ENCODE measurements around the gene CRACR2A. TPM values are rescaled to one million over a fixed set of nuclear protein-coding genes. Genes with fewer than 3 reads are reported as not detected.

Gene CRACR2A
- total and polyA plus RNA-seq, 9 of the 15 experiments (the other 6 are each of a cell fraction or from before 2014, with no cell fraction given), result 2.1 to 15.1 (median 10.4) TPM

GRCh38 chr12:3746758-3747157 lies 6.2 kb downstream of the CRACR2A start:
- intact Hi-C loops (cut with micrococcal nuclease), result no loop called here
- H3K79me2 ChIP-seq (ENCODE audit: control insufficient read depth, insufficient read depth, low read length), result peaks cover 24% of the 10 kb centered on the region
- H4K20me1 ChIP-seq (replicated peaks; ENCODE audit: control insufficient read depth, insufficient read depth, low read length), result no peaks in the 10 kb centered on the region
- H3K9ac ChIP-seq (ENCODE audit: insufficient read depth in 1 of 2, low read depth in 2 of 2, low read length in 2 of 2), result no peak overlapping the region
- H3K4me2 ChIP-seq (ENCODE audit: insufficient read depth, low read length), result no peak overlapping the region
- ChIA-PET POLR2A (no interaction called here), CTCF (ENCODE audit: low intra/inter-chr PET ratio) (no interaction called here)
- no peak for FAIRE-seq
- H3K4me1 ChIP-seq (replicated peaks in 1 of 2; ENCODE audit: control insufficient read depth in 2 of 2, insufficient read depth in 2 of 2, low read length in 2 of 2), result peaks cover 0 to 4% of the 10 kb centered on the region in 2 experiments; a peak in 2 of 5 replicates
- 96% methylated on average over 4 of the region's 4 CpGs for WGBS (ENCODE audit: insufficient coverage, low coverage, missing lambda C conversion rate)
- no peaks in the 10 kb centered on the region for H3K9me3 ChIP-seq (replicated peaks; ENCODE audit: control insufficient read depth, insufficient read depth, low read depth, low read length)
- no peak overlapping the region for H3K4me3 ChIP-seq
- H2AFZ ChIP-seq (ENCODE audit: low read depth, low read length), result no peak overlapping the region
- no peaks in the 10 kb centered on the region for H3K9me1 ChIP-seq (ENCODE audit: control insufficient read depth, insufficient read depth, low read length)
- no peak overlapping the region for H3K27ac ChIP-seq (ENCODE audit: extremely low read depth, low read depth, low read length)
- in situ Hi-C loops (cut with MboI), result no loop called here
- no peaks in the 10 kb centered on the region for H3K27me3 ChIP-seq (ENCODE audit: control insufficient read depth in 2 of 2, insufficient read depth in 2 of 2, low read length in 2 of 2)
- BruUV-seq (replicated peaks), result no TSS peak
- ATAC-seq, result no peak
- DNase-seq (ENCODE audit: extremely low read depth in 1 of 4, low spot score in 3 of 4), result no peak
- H3K36me3 ChIP-seq (ENCODE audit: control insufficient read depth, insufficient read depth, low read length), result peaks cover 19% of the 10 kb centered on the region; the same call in 1 of the 3 replicates
- TF ChIP-seq MTA3 (IDR thresholded peaks at IDR 0.05; ENCODE audit: borderline replicate concordance) (no peak), AFF4 (CRISPR knock-in tag; IDR thresholded peaks at IDR 0.05) (no peak), MITF (IDR thresholded peaks at IDR 0.05) (no peak), ZNF609 (CRISPR knock-in tag; IDR thresholded peaks at IDR 0.05; ENCODE audit: borderline replicate concordance) (no peak), ZNF24 (IDR thresholded peaks at IDR 0.05) (no peak), POLR2G (IDR thresholded peaks at IDR 0.05; ENCODE audit: low read depth, low read length) (no peak), USF1 (CRISPR knock-in tag; IDR thresholded peaks at IDR 0.05) (no peak), ZNF511 (CRISPR knock-in tag; IDR thresholded peaks at IDR 0.05) (no peak), RBBP5 (IDR thresholded peaks at IDR 0.05; ENCODE audit: borderline replicate concordance, insufficient read depth, low read length, poor library complexity, severe bottlenecking) (no peak), POLR3A (IDR thresholded peaks at IDR 0.05; ENCODE audit: borderline replicate concordance, extremely low read depth, insufficient read depth, insufficient read length) (no peak)

Measured in K562 (cell line).